ENCODE data around the gene TEC. TPM values are rescaled to one million over a fixed set of nuclear protein-coding genes. Genes with fewer than 3 reads are reported as not detected.

Gene TEC
- total RNA-seq, 1 experiment from 2014 or later: 4.5 TPM

- TF ChIP-seq SRF (IDR thresholded peaks at IDR 0.05; ENCODE audit: low read depth) (no peak), ATF3 (IDR thresholded peaks at IDR 0.05) (no peak), SIN3A (IDR thresholded peaks at IDR 0.05; ENCODE audit: low read depth) (no peak), TCF7L2 (IDR thresholded peaks at IDR 0.05; ENCODE audit: borderline replicate concordance, extremely low read depth, insufficient read depth, insufficient read length) (no peak), YY1 (IDR thresholded peaks at IDR 0.05; ENCODE audit: extremely low read depth, insufficient replicate concordance, low read depth, low read length) (no peak), CEBPB (IDR thresholded peaks at IDR 0.05; ENCODE audit: low read depth) (no peak)
Measured at GRCh38 chr4:48212165-48212564, 57.5 kb downstream of the TEC start (continued).

- no TSS peak for BruUV-seq (replicated peaks)
- DNase-seq (ENCODE audit: low read depth, low spot score): no peak
- Histone ChIP-seq H3K27me3 (ENCODE audit: insufficient read depth, low read length) (no peaks in the 10 kb centered on the region), H3K9me2 (ENCODE audit: insufficient read depth) (no peaks in the 10 kb centered on the region), H3K36me3 (ENCODE audit: control insufficient read depth in 1 of 2, insufficient read depth in 2 of 2, low read length in 2 of 2) (no peaks in the 10 kb centered on the region), H3K9ac (ENCODE audit: low read length) (no peak overlapping the region), H3K4me2 (ENCODE audit: low read length) (no peak overlapping the region), H2AFZ (ENCODE audit: low read depth, low read length, poor library complexity, severe bottlenecking) (no peak overlapping the region), H3K79me2 (ENCODE audit: insufficient read depth, low read length) (no peaks in the 10 kb centered on the region), H3K9me3 (ENCODE audit: control insufficient read depth in 1 of 2, insufficient read depth in 1 of 2, low read depth in 1 of 2, low read length in 2 of 2) (no peaks in the 10 kb centered on the region), H4K20me1 (ENCODE audit: insufficient read depth) (no peaks in the 10 kb centered on the region), H3K27ac (ENCODE audit: low read depth, low read length) (no peak overlapping the region), H3K4me3 (replicated peaks in 1 of 2; ENCODE audit: low read depth in 1 of 2, low read length in 2 of 2) (no peak overlapping the region), H3K4me1 (ENCODE audit: control insufficient read depth in 1 of 2, insufficient read depth in 2 of 2, low read length in 2 of 2) (no peaks in the 10 kb centered on the region)
- RAD21 ChIA-PET (ENCODE audit: low non-redundant PET in 1 of 2, low total read pairs in 2 of 2, uncharacterized antibody in 2 of 2, unreplicated experiment in 2 of 2): no interaction called here
- no peak for ATAC-seq
- intact Hi-C loops (cut with micrococcal nuclease): no loop called here
- POLR2A ChIA-PET: no interaction called here
- CTCF ChIA-PET: no interaction called here
- TF ChIP-seq SIN3A (IDR thresholded peaks at IDR 0.05; ENCODE audit: low read depth): no peak
- no peak for TF ChIP-seq EZH2 (IDR thresholded peaks at IDR 0.05)
- TF ChIP-seq REST (IDR thresholded peaks at IDR 0.05; ENCODE audit: low read depth): no peak
- TF ChIP-seq SP1 (IDR thresholded peaks at IDR 0.05; ENCODE audit: low read depth): no peak
- no peak for TF ChIP-seq POLR2A (IDR thresholded peaks at IDR 0.05; ENCODE audit: borderline replicate concordance, extremely low read depth, insufficient read depth, insufficient read length)
- TF ChIP-seq EGR1 (IDR thresholded peaks at IDR 0.05; ENCODE audit: low read depth): no peak
- no peak for TF ChIP-seq ZFX (IDR thresholded peaks at IDR 0.05)
- no peak for TF ChIP-seq ZBTB33 (IDR thresholded peaks at IDR 0.05; ENCODE audit: extremely low read depth, insufficient replicate concordance, low read length)
- TF ChIP-seq ZNF274 (IDR thresholded peaks at IDR 0.05; ENCODE audit: low read depth, low read length): no peak
- TF ChIP-seq RAD21 (IDR thresholded peaks at IDR 0.05; ENCODE audit: low read depth): no peak
- no peak for TF ChIP-seq CBX3 (IDR thresholded peaks at IDR 0.05; ENCODE audit: low read depth)
- TF ChIP-seq CTCF (IDR thresholded peaks at IDR 0.05 in 2 of 3, conservative IDR thresholded peaks at IDR 0.05 in 1 of 3; ENCODE audit: borderline replicate concordance in 1 of 3, insufficient read depth in 1 of 3, low read depth in 2 of 3, low read length in 2 of 3): no peak
- TF ChIP-seq ATF3 (IDR thresholded peaks at IDR 0.05): no peak
- TF ChIP-seq TCF7L2 (IDR thresholded peaks at IDR 0.05; ENCODE audit: borderline replicate concordance, extremely low read depth, insufficient read depth, insufficient read length): no peak
- TF ChIP-seq JUND (IDR thresholded peaks at IDR 0.05): no peak
- TF ChIP-seq EZH2phosphoT487 (IDR thresholded peaks at IDR 0.05; ENCODE audit: borderline replicate concordance): no peak
- TF ChIP-seq SRF (IDR thresholded peaks at IDR 0.05; ENCODE audit: low read depth): no peak
Measured at GRCh38 chr4:48210966-48211328, 58.7 kb downstream of the TEC start.
